22Rv1 (cell line): ENCODE measurements around the gene FAM163B.

Source experiments
- CTCF ChIP-seq: fragments of 450-650 bp; IDR thresholded peaks from 2 replicates; pipeline ENCODE4 v1.5.1; 2017; ENCODE audit warnings: mild to moderate bottlenecking
- ZFX ChIP-seq: fragments of 450-650 bp; IDR thresholded peaks from 2 replicates; pipeline ENCODE4 v1.6.1; 2017; ENCODE audit warnings: antibody characterized with exemption, borderline replicate concordance

- no peak for TF ChIP-seq CTCF
- TF ChIP-seq ZFX: no peak
Observed at GRCh38 chr9:133656211-133657119, 47.3 kb upstream of the FAM163B start.
